Stimulated activated CD8-positive, alpha-beta memory T cell treated with anti-CD3 and anti-CD28 coated beads, Interleukin-12 subunit alpha, Interleukin-12 subunit beta, amount 100 ng/mL, for 1 hour (primary cell): Measurements from ENCODE around the gene DENND1A.

Experiments used
- DNase-seq: peaks from one replicate; pipeline ENCODE4 v3.0.0-alpha.2; 2020; ENCODE audit warnings: low read depth

The DENND1A gene

GRCh38 chr9:123370526-123371227 is 559.2 kb downstream of the DENND1A start:
- DNase-seq, result no peak

- no peak for DNase-seq
These were observed 559.8 kb downstream of the DENND1A start for GRCh38 chr9:123370108-123370507.

GRCh38 chr9:123369296-123369695 is 560.6 kb downstream of the DENND1A start:
- no peak for DNase-seq

GRCh38 chr9:123368536-123369153 is 561.3 kb downstream of the DENND1A start:
- DNase-seq, result no peak

GRCh38 chr9:123368023-123368422 is 561.9 kb downstream of the DENND1A start:
- DNase-seq, result no peak

- no peak for DNase-seq
These were observed 563.9 kb downstream of the DENND1A start for GRCh38 chr9:123365881-123366528.

GRCh38 chr9:123365287-123365880 is 564.5 kb downstream of the DENND1A start:
- no peak for DNase-seq

GRCh38 chr9:123364241-123364824 is 565.6 kb downstream of the DENND1A start:
- no peak for DNase-seq

GRCh38 chr9:123362856-123363255 is 567.1 kb downstream of the DENND1A start:
- DNase-seq, result no peak

- no peak for DNase-seq
These were observed 568.0 kb downstream of the DENND1A start for GRCh38 chr9:123361731-123362510.

- no peak for DNase-seq
These were observed 568.7 kb downstream of the DENND1A start for GRCh38 chr9:123361086-123361730.

GRCh38 chr9:123360161-123361085 is 569.5 kb downstream of the DENND1A start:
- DNase-seq, result no peak

GRCh38 chr9:123359546-123359945 is 570.4 kb downstream of the DENND1A start:
- DNase-seq, result no peak

- no peak for DNase-seq
These were observed 570.8 kb downstream of the DENND1A start for GRCh38 chr9:123359106-123359505.

GRCh38 chr9:123358181-123358905 is 571.6 kb downstream of the DENND1A start:
- no peak for DNase-seq

- no peak for DNase-seq
These were observed 572.2 kb downstream of the DENND1A start for GRCh38 chr9:123357743-123358059.

- DNase-seq, result no peak
These were observed 572.8 kb downstream of the DENND1A start for GRCh38 chr9:123356851-123357742.

- no peak for DNase-seq
These were observed 574.0 kb downstream of the DENND1A start, which contains the start of gene CRB2 for GRCh38 chr9:123355761-123356431. CRB2 (plus strand) TSS chr9:123356197; CDS start chr9:123356261, 64 bp downstream.
